Prostate gland (tissue), 2 donors: ENCODE results near the gene IFIT1B. TPM values are rescaled to one million over a fixed set of nuclear protein-coding genes. Genes with fewer than 3 reads are reported as not detected.

Source experiments
- DNase-seq: peaks from one replicate; pipeline ENCODE4 v3.0.0-alpha.2; 2019; ENCODE audit warnings: low spot score
- H3K27ac ChIP-seq, 2 donors: fragments of 200-600 bp; sonication (generic); 2 replicates each; pipeline ENCODE4 v1.5.1; 2017 to 2019
- H3K27me3 ChIP-seq: fragments of 200-600 bp; sonication (generic); replicated peaks from 2 replicates; pipeline ENCODE4 v1.5.1; 2019; ENCODE audit not compliant: insufficient read depth
- H3K36me3 ChIP-seq, 2 donors: fragments of 200-600 bp; sonication (generic); 1 replicate in 1 of 2; 2 replicates in 1 of 2; pipeline versions ENCODE4 v1.5.1 to v1.8.1; 2017 to 2019
- H3K4me1 ChIP-seq: fragments of 200-600 bp; sonication (generic); replicated peaks from 2 replicates; pipeline ENCODE4 v1.5.1; 2019
- H3K4me3 ChIP-seq, 2 donors: fragments of 200-600 bp; sonication (generic); 2 replicates each; pipeline ENCODE4 v1.5.1; 2017 to 2019
- H3K9me3 ChIP-seq: fragments of 200-600 bp; sonication (generic); 2 replicates; pipeline ENCODE4 v1.5.1; 2017
- POLR2A ChIP-seq: fragments of 450-650 bp; IDR thresholded peaks from one replicate; pipeline ENCODE4 v1.6.1; 2016; ENCODE audit warnings: antibody characterized with exemption, mild to moderate bottlenecking
- POLR2AphosphoS5 ChIP-seq: sonication (generic); formaldehyde crosslinking; IDR thresholded peaks from one replicate; pipeline ENCODE4 v1.6.1; 2017; ENCODE audit warnings: antibody characterized with exemption
- WGBS: methylation state at CpG from one replicate; pipeline ENCODE4 v1.1.5; 2018; 5-methylcytosine and 5-hydroxymethylcytosine counted together
- intact Hi-C: fragments of 100-400 bp; cut with DNase I; formaldehyde crosslinking; loops from one replicate; pipeline ENCODE4 v1.14.2; 2022
- total RNA-seq, 2 donors: library from RNA; depleted of rRNA; stranded (reverse); fragments of >200 nt; gene quantifications; one replicate each; pipeline ENCODE4 v1.1.0, GENCODE V29; 2016
- TF ChIP-seq, protein P1 (sequence below), 4 experiments: fragments of 200-600 bp in 2 of 4; fragments of 450-650 bp in 2 of 4; sonication (generic) in 2 of 4; IDR thresholded peaks; 1 replicate in 3 of 4; 2 replicates in 1 of 4; pipeline ENCODE4 v1.5.1; 2016 to 2019; ENCODE audit warnings: antibody characterized with exemption in 4 of 4, mild to moderate bottlenecking in 2 of 4, moderate library complexity in 2 of 4

The IFIT1B gene
- total RNA-seq, 2 donors from 2014 or later, result not detected

DNA sequence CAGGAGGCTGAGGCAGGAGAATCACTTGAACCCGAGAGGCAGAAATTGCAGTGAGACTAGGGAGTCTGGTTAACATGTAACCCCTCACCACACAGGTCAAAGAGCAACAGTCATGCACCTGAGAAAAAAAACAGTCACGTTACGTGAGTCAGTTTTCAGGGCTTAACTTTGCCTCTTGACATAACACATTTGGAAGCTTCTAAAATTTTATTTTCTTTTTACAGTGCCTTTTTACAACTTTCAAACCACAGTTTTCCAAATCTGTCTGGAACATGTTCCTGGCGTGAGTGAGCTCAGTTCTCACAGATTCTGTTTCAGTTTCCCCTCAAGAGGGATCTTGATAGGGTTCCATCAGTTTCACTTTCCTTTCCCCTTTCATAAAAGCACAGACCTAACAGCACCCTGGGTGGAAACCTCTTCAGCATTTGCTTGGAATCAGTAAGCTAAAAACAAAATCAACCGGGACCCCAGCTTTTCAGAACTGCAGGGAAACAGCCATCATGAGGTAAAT is 45.7 kb upstream of the IFIT1B start:
- peak overlapping the region; percentile 5 to 20 for H3K4me3 ChIP-seq
- DNase-seq, result no peak
- H3K4me1 ChIP-seq, result no peaks in the 10 kb centered on the region
- no peaks in the 10 kb centered on the region for H3K9me3 ChIP-seq
- TF ChIP-seq POLR2A, result no peak
- TF ChIP-seq, protein P1, sequence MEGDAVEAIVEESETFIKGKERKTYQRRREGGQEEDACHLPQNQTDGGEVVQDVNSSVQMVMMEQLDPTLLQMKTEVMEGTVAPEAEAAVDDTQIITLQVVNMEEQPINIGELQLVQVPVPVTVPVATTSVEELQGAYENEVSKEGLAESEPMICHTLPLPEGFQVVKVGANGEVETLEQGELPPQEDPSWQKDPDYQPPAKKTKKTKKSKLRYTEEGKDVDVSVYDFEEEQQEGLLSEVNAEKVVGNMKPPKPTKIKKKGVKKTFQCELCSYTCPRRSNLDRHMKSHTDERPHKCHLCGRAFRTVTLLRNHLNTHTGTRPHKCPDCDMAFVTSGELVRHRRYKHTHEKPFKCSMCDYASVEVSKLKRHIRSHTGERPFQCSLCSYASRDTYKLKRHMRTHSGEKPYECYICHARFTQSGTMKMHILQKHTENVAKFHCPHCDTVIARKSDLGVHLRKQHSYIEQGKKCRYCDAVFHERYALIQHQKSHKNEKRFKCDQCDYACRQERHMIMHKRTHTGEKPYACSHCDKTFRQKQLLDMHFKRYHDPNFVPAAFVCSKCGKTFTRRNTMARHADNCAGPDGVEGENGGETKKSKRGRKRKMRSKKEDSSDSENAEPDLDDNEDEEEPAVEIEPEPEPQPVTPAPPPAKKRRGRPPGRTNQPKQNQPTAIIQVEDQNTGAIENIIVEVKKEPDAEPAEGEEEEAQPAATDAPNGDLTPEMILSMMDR (IDR thresholded peaks at IDR 0.05), result no peak
- TF ChIP-seq POLR2AphosphoS5, result peak; percentile 65
- intact Hi-C loops, result no loop called here
- 7% methylated on average over 5 of the region's 5 CpGs for WGBS
- H3K27ac ChIP-seq, result peak overlapping the region; percentile 52 to 58
- no peaks in the 10 kb centered on the region for H3K36me3 ChIP-seq
- no peaks in the 10 kb centered on the region for H3K27me3 ChIP-seq

DNA sequence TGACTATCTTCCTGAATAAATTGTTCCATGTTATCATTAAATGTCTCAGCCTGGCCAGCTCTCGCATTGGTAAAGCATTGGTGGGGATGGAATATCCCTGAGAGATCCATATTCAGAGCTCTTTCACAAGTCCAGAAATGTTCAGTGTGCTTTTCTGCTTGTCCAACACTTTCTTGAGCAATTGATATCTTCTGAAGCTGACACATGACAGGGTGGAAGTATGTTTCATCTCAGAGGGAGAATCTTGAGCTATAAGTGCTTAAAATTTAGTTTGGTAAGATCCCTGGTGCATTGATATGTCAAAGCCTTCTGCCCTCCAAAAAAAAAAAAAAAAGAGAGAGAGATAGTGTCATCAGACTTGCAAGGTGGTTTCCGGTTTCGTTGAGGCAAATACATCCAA is 42.6 kb upstream of the IFIT1B start:
- Histone ChIP-seq H3K27me3 (no peaks in the 10 kb centered on the region), H3K9me3 (no peaks in the 10 kb centered on the region), H3K4me1 (no peaks in the 10 kb centered on the region), H3K4me3 (no peak overlapping the region), H3K27ac (no peak overlapping the region), H3K36me3 (no peaks in the 10 kb centered on the region)
- no peak for TF ChIP-seq POLR2A
- TF ChIP-seq POLR2AphosphoS5, result no peak
- TF ChIP-seq, protein P1 (IDR thresholded peaks at IDR 0.05), result no peak
- intact Hi-C loops, result no loop called here
- WGBS, result 93% methylated on average over 3 of the region's 3 CpGs
- DNase-seq, result no peak

DNA sequence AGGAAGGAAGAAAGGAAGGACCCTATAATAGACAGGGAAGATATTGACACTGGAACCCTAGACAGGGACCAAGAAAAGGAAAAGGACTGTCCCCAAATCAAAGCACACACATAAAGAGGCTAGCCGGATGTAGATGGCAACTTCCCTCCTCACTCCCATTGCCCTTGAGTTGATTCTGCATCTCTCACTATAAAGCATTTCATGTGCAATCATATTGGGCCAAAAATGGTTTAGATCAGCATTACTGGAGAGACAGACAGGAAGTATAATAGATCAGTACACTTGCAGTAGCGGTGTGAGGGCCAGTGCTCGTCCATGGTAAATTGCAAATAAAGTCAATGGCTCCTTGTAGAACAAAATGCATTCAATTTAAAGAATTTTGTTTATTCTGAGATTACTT is 41.6 kb upstream of the IFIT1B start:
- WGBS, result 95% methylated on average over 3 of the region's 3 CpGs
- TF ChIP-seq POLR2A (no peak), POLR2AphosphoS5 (no peak)
- TF ChIP-seq, protein P1 (IDR thresholded peaks at IDR 0.05), result no peak
- intact Hi-C loops, result no loop called here

DNA sequence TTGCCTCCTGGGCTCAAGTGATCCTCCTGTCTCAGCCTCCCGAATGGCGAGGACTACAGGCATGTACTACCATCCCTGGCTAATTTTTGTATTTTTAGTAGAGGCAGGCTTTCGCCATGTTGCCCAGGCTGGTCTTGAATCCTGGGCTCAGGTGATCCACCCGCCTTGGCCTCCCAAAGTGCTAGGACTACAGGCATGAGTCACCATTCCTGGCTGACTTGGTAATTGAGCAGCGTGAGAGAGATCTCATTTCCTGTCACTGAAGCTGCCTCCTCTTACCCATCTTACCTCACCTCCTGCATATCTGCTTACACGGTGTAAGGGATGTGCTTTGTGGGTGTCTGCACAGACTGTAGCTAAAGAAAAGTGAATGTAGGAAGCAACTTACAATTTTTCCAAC is 40.4 kb upstream of the IFIT1B start:
- Histone ChIP-seq H3K4me1 (no peaks in the 10 kb centered on the region), H3K9me3 (no peaks in the 10 kb centered on the region), H3K36me3 (no peaks in the 10 kb centered on the region), H3K27ac (no peak overlapping the region), H3K4me3 (no peak overlapping the region), H3K27me3 (no peaks in the 10 kb centered on the region)
- TF ChIP-seq POLR2A (no peak), POLR2AphosphoS5 (no peak)
- TF ChIP-seq, protein P1 (IDR thresholded peaks at IDR 0.05), result no peak
- 83% methylated on average over 6 of the region's 6 CpGs for WGBS
- DNase-seq, result no peak
- intact Hi-C loops, result no loop called here

More for the DNA sequence above, 41.6 kb upstream of the IFIT1B start:
- Histone ChIP-seq H3K36me3 (no peaks in the 10 kb centered on the region), H3K9me3 (no peaks in the 10 kb centered on the region), H3K4me3 (no peak overlapping the region), H3K27me3 (no peaks in the 10 kb centered on the region), H3K4me1 (no peaks in the 10 kb centered on the region), H3K27ac (no peak overlapping the region)
- DNase-seq, result no peak

DNA sequence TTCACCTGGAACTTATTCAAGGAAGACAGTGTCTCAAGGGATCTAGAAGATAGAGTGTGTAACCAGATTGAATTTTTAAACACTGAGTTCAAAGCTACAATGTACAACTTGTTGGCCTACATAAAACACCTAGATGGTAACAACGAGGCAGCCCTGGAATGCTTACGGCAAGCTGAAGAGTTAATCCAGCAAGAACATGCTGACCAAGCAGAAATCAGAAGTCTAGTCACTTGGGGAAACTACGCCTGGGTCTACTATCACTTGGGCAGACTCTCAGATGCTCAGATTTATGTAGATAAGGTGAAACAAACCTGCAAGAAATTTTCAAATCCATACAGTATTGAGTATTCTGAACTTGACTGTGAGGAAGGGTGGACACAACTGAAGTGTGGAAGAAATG is 39.1 kb upstream of the IFIT1B start:
- H3K27me3 ChIP-seq, result no peaks in the 10 kb centered on the region
- TF ChIP-seq, protein P1 (IDR thresholded peaks at IDR 0.05), result no peak
- no peaks in the 10 kb centered on the region for H3K9me3 ChIP-seq
- 89% methylated on average over 3 of the region's 3 CpGs for WGBS
- no peak overlapping the region for H3K27ac ChIP-seq
- no peaks in the 10 kb centered on the region for H3K36me3 ChIP-seq
- H3K4me3 ChIP-seq, result no peak overlapping the region
- H3K4me1 ChIP-seq, result no peaks in the 10 kb centered on the region
- intact Hi-C loops, result no loop called here
- no peak for DNase-seq
